ENCODE results near the gene RIN1. TPM values are rescaled to one million over a fixed set of nuclear protein-coding genes. Genes with fewer than 3 reads are reported as not detected.

The RIN1 gene
- total RNA-seq, 1 experiment from 2014 or later: 5.4 TPM

DNA sequence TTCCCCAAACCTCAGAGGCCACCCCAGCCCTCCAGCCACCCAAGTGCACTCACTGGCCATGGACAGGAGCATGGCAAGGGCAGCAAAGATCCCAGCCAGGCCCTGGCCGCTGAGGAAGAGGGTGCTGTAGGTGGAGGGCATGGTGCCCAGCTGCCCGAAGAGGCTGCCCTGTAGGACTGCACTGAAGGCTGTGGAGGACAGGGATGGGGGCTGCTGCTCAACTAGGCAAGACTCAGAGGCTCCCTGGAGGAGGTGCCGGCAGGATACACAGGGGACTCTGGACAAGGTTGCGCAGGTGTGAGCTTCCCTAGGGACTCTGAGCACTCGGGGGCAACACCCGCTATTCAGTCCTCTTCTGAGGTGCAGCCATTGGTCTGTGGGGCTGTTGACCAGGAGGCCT, 32.2 kb upstream of the RIN1 start:
- Histone ChIP-seq H3K79me1 (ENCODE audit: insufficient read depth, low read depth, low read length, poor library complexity, severe bottlenecking) (no peaks in the 10 kb centered on the region), H2AFZ (ENCODE audit: low read length) (no peak overlapping the region), H2BK5ac (ENCODE audit: insufficient read length, low read length) (no peak overlapping the region), H3K23me2 (ENCODE audit: insufficient read length, low read depth, low read length, poor library complexity, severe bottlenecking) (peaks cover 5% of the 10 kb centered on the region), H3T11ph (ENCODE audit: low read length) (no peak overlapping the region), H2BK12ac (ENCODE audit: insufficient read length, low read depth, low read length) (no peak overlapping the region), H3K9ac (ENCODE audit: extremely low read depth, insufficient read length, low read length) (no peak overlapping the region), H3K4me1 (ENCODE audit: insufficient read depth, low read length) (no peaks in the 10 kb centered on the region), H3K4ac (ENCODE audit: low read depth, low read length) (no peak overlapping the region), H3K56ac (ENCODE audit: insufficient read length, low read depth, low read length) (no peak overlapping the region), H4K20me1 (ENCODE audit: control insufficient read depth, insufficient read depth, insufficient read length) (no peaks in the 10 kb centered on the region), H3K4me2 (ENCODE audit: insufficient read depth, insufficient read length, low read length) (no peak overlapping the region), H3K9me3 (ENCODE audit: control insufficient read depth, low read depth, low read length) (no peaks in the 10 kb centered on the region), H2AK5ac (ENCODE audit: insufficient read length, low read length) (no peak overlapping the region), H2BK20ac (ENCODE audit: low read depth, low read length, poor library complexity, severe bottlenecking) (no peak overlapping the region), H3K27me3 (ENCODE audit: insufficient read depth, low read length) (no peaks in the 10 kb centered on the region), H3K27ac (ENCODE audit: insufficient read length, low read depth, low read length) (no peak overlapping the region), H3K79me2 (ENCODE audit: insufficient read depth, low read length) (no peaks in the 10 kb centered on the region; the same call in 1 of the 2 replicates), H4K5ac (ENCODE audit: insufficient read length, low read depth, low read length) (no peak overlapping the region), H4K91ac (ENCODE audit: insufficient read length, low read depth, low read length) (no peak overlapping the region), H3K23ac (ENCODE audit: insufficient read length, low read depth, low read length) (no peak overlapping the region), H2BK15ac (ENCODE audit: low read depth, low read length) (no peak overlapping the region), H4K8ac (replicated peaks; ENCODE audit: insufficient read length, low read depth, low read length) (no peak overlapping the region), H3K14ac (ENCODE audit: insufficient read depth, low read length) (no peak overlapping the region), H3K18ac (ENCODE audit: insufficient read length, low read depth, low read length) (no peak overlapping the region), H2BK120ac (ENCODE audit: low read depth, low read length, poor library complexity, severe bottlenecking) (no peak overlapping the region)
- Mint-ChIP-seq H3K9me3 (no peaks in the 10 kb centered on the region), H3K4me3 (peak overlapping the region in 1 of 2 experiments; percentile 33; a peak in 1 of 5 replicates), H3K4me1 (peaks cover 16 to 24% of the 10 kb centered on the region in 2 experiments), H3K36me3 (ENCODE audit: insufficient read depth in 1 of 3, low read depth in 3 of 3) (peaks cover 40 to 65% (median 55%) of the 10 kb centered on the region in 3 experiments), H3K27ac (peak overlapping the region; percentile 7 to 49 (median 12); a peak in 1 of 7 replicates), H3K27me3 (ENCODE audit: low read depth) (no peaks in the 10 kb centered on the region; the same call in 1 of the 2 replicates)
- no peak for DNase-seq
- TF ChIP-seq, protein P1, sequence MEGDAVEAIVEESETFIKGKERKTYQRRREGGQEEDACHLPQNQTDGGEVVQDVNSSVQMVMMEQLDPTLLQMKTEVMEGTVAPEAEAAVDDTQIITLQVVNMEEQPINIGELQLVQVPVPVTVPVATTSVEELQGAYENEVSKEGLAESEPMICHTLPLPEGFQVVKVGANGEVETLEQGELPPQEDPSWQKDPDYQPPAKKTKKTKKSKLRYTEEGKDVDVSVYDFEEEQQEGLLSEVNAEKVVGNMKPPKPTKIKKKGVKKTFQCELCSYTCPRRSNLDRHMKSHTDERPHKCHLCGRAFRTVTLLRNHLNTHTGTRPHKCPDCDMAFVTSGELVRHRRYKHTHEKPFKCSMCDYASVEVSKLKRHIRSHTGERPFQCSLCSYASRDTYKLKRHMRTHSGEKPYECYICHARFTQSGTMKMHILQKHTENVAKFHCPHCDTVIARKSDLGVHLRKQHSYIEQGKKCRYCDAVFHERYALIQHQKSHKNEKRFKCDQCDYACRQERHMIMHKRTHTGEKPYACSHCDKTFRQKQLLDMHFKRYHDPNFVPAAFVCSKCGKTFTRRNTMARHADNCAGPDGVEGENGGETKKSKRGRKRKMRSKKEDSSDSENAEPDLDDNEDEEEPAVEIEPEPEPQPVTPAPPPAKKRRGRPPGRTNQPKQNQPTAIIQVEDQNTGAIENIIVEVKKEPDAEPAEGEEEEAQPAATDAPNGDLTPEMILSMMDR (conservative IDR thresholded peaks at IDR 0.05): no peak
- no CpG with 5 or more reads among the region's 6 CpGs for WGBS (ENCODE audit: extremely low coverage, insufficient read length, low lambda C conversion rate)

Data from H9 (cell line).